GM12878 (cell line): ENCODE results near the gene TULP4. TPM values are rescaled to one million over a fixed set of nuclear protein-coding genes. Genes with fewer than 3 reads are reported as not detected.

Experiments used
- BCL11A ChIP-seq: IDR thresholded peaks from 2 replicates; pipeline ENCODE4 v1.6.1; 2011; ENCODE audit warnings: low read depth, low read length
- CBX3 ChIP-seq: fragments of 200-600 bp; sonication (generic); IDR thresholded peaks from 2 replicates; pipeline ENCODE4 v1.6.1; 2016; ENCODE audit warnings: low read depth, borderline replicate concordance
- CHD2 ChIP-seq: IDR thresholded peaks from 2 replicates; pipeline ENCODE4 v1.6.1; 2011; ENCODE audit warnings: low read depth, low read length, improper control_type of control experiment, borderline replicate concordance
- CREM ChIP-seq: IDR thresholded peaks from 2 replicates; pipeline ENCODE4 v1.6.1; 2014; ENCODE audit warnings: antibody characterized with exemption, low read depth
- E2F4 ChIP-seq: IDR thresholded peaks from 2 replicates; pipeline ENCODE4 v1.6.1; 2012; ENCODE audit warnings: low read depth, low read length, improper control_type of control experiment
- FOS ChIP-seq: IDR thresholded peaks from 3 replicates; pipeline ENCODE4 v1.6.1; 2011; ENCODE audit warnings: borderline replicate concordance; ENCODE audit not compliant: insufficient read length; ENCODE audit errors: extremely low read depth
- IKZF2 ChIP-seq, 2 experiments: fragments of 450-650 bp; IDR thresholded peaks; 2 replicates each; pipeline ENCODE4 v1.6.1; 2017; ENCODE audit warnings: mild to moderate bottlenecking in 2 of 2, moderate library complexity in 2 of 2
- KAT2A ChIP-seq: conservative IDR thresholded peaks from 2 replicates; pipeline ENCODE4 v1.6.1; 2011; ENCODE audit warnings: low read depth, low read length; ENCODE audit not compliant: control insufficient read depth
- MTA2 ChIP-seq: fragments of 450-650 bp; IDR thresholded peaks from 2 replicates; pipeline ENCODE4 v1.6.1; 2016; ENCODE audit warnings: low read depth, mild to moderate bottlenecking, moderate library complexity
- MXI1 ChIP-seq: fragments of 150-350 bp; IDR thresholded peaks from 2 replicates; pipeline ENCODE4 v1.6.1; 2011; ENCODE audit warnings: low read depth, mild to moderate bottlenecking, inconsistent platforms, low read length, improper control_type of control experiment
- POU2F2 ChIP-seq: IDR thresholded peaks from 3 replicates; pipeline ENCODE4 v1.6.1; 2011; ENCODE audit warnings: low read depth, mild to moderate bottlenecking, low read length, borderline replicate concordance
- SIX5 ChIP-seq: IDR thresholded peaks from 2 replicates; pipeline ENCODE4 v1.6.1; 2011; ENCODE audit warnings: mild to moderate bottlenecking, low read depth, low read length, moderate library complexity; ENCODE audit not compliant: severe bottlenecking
- SMC3 ChIP-seq: IDR thresholded peaks from 2 replicates; pipeline ENCODE4 v1.6.1; 2011; ENCODE audit warnings: low read length, improper control_type of control experiment, borderline replicate concordance
- ZBED1 ChIP-seq: IDR thresholded peaks from 2 replicates; pipeline ENCODE4 v1.6.1; 2016; ENCODE audit warnings: borderline replicate concordance
- ZBTB40 ChIP-seq: fragments of 450-650 bp; IDR thresholded peaks from 2 replicates; pipeline ENCODE4 v1.6.1; 2016; ENCODE audit warnings: mild to moderate bottlenecking, moderate library complexity, borderline replicate concordance
- ZNF24 ChIP-seq: fragments of 450-650 bp; IDR thresholded peaks from 2 replicates; pipeline ENCODE4 v1.6.1; 2017; ENCODE audit warnings: antibody characterized with exemption, mild to moderate bottlenecking
- polyA plus RNA-seq, 11 experiments: library from polyadenylated mRNA; depleted of rRNA in 4 of 11; unstranded in 6 of 11; stranded (reverse) in 5 of 11; fragments of >200 nt; fragmentation: Nextera tagmentation in 4 of 11; fragmentation: Illumina TruSeq in 1 of 11; extraction: Ambion mirVana in 4 of 11; extraction: Trizol in 1 of 11; gene quantifications; 1 replicate in 1 of 11; 2 replicates in 10 of 11; pipeline versions ENCODE4 v1.2.1 to v1.2.3, GENCODE V29; 2011 to 2016; ENCODE audit warnings: inconsistent platforms in 2 of 11, missing spikeins in 2 of 11, low read depth in 1 of 11
- total RNA-seq, 4 experiments: library from RNA; depleted of rRNA in 3 of 4; stranded (reverse); fragments of >200 nt in 3 of 4; fragmentation: Illumina TruSeq in 1 of 4; extraction: Trizol in 1 of 4; gene quantifications; 2 replicates each; pipeline versions ENCODE4 v1.2.1 to v1.2.3, GENCODE V29; 2013 to 2021
- TF ChIP-seq, protein P1 (sequence below): IDR thresholded peaks from 2 replicates; pipeline ENCODE4 v1.6.1; 2012; ENCODE audit warnings: low read length, inconsistent platforms
- TF ChIP-seq, protein P2 (sequence below): fragments of 450-650 bp; formaldehyde crosslinking; IDR thresholded peaks from 2 replicates; pipeline ENCODE4 v1.4.0; 2020; ENCODE audit warnings: mild to moderate bottlenecking, moderate library complexity
- TF ChIP-seq, protein P3 (sequence below): fragments of 450-650 bp; conservative IDR thresholded peaks from 2 replicates; pipeline ENCODE4 v1.6.1; 2017; ENCODE audit warnings: mild to moderate bottlenecking, moderate library complexity

The TULP4 gene
- total and polyA plus RNA-seq, 10 of the 15 experiments (the other 5 are each of a cell fraction or from before 2014, with no cell fraction given), result 0.73 to 31.8 (median 14.0) TPM

DNA sequence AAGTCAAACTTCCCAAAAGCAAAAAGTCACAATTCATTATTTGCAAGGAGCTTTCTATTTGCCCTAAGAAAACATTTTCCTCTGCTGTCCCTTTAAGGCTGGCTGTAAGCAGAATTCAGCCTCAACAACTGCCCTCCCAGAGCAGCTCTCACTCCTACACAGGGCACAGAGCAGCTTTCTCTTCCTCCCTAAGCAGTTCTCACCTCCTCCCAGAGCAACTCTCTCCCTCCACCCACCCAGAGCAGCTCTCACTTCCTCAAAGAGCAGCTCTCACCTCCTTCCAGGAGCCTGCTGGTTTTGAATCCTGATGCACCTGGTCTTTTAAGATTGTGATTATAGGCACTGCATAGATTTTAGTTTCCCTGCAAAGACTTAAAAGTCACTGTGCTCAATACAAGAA, 127.0 kb downstream of the TULP4 start (continued):
- TF ChIP-seq CHD2 (peak; percentile 58; the same call in 1 of the 2 replicates), ZBED1 (no peak), BCL11A (peak; percentile 80), ZBTB40 (no peak), MTA2 (peak; percentile 76; the same call in 1 of the 2 replicates), CBX3 (no peak), SIX5 (no peak), IKZF2 (IDR thresholded peaks at IDR 0.05) (peak; percentile 96 to 97), CREM (peak; percentile 36; the same call in 1 of the 2 replicates), KAT2A (no peak), SMC3 (no peak), ZNF24 (peak; percentile 74), POU2F2 (peak; percentile 71; the same call in 1 of the 3 replicates), FOS (no peak), E2F4 (no peak), MXI1 (no peak)
- TF ChIP-seq, protein P1, sequence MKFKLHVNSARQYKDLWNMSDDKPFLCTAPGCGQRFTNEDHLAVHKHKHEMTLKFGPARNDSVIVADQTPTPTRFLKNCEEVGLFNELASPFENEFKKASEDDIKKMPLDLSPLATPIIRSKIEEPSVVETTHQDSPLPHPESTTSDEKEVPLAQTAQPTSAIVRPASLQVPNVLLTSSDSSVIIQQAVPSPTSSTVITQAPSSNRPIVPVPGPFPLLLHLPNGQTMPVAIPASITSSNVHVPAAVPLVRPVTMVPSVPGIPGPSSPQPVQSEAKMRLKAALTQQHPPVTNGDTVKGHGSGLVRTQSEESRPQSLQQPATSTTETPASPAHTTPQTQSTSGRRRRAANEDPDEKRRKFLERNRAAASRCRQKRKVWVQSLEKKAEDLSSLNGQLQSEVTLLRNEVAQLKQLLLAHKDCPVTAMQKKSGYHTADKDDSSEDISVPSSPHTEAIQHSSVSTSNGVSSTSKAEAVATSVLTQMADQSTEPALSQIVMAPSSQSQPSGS, result peak; percentile 33; the same call in 1 of the 2 replicates
- TF ChIP-seq, protein P2, sequence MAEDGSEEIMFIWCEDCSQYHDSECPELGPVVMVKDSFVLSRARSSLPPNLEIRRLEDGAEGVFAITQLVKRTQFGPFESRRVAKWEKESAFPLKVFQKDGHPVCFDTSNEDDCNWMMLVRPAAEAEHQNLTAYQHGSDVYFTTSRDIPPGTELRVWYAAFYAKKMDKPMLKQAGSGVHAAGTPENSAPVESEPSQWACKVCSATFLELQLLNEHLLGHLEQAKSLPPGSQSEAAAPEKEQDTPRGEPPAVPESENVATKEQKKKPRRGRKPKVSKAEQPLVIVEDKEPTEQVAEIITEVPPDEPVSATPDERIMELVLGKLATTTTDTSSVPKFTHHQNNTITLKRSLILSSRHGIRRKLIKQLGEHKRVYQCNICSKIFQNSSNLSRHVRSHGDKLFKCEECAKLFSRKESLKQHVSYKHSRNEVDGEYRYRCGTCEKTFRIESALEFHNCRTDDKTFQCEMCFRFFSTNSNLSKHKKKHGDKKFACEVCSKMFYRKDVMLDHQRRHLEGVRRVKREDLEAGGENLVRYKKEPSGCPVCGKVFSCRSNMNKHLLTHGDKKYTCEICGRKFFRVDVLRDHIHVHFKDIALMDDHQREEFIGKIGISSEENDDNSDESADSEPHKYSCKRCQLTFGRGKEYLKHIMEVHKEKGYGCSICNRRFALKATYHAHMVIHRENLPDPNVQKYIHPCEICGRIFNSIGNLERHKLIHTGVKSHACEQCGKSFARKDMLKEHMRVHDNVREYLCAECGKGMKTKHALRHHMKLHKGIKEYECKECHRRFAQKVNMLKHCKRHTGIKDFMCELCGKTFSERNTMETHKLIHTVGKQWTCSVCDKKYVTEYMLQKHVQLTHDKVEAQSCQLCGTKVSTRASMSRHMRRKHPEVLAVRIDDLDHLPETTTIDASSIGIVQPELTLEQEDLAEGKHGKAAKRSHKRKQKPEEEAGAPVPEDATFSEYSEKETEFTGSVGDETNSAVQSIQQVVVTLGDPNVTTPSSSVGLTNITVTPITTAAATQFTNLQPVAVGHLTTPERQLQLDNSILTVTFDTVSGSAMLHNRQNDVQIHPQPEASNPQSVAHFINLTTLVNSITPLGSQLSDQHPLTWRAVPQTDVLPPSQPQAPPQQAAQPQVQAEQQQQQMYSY (CRISPR knock-in tag), result no peak
- TF ChIP-seq, protein P3, sequence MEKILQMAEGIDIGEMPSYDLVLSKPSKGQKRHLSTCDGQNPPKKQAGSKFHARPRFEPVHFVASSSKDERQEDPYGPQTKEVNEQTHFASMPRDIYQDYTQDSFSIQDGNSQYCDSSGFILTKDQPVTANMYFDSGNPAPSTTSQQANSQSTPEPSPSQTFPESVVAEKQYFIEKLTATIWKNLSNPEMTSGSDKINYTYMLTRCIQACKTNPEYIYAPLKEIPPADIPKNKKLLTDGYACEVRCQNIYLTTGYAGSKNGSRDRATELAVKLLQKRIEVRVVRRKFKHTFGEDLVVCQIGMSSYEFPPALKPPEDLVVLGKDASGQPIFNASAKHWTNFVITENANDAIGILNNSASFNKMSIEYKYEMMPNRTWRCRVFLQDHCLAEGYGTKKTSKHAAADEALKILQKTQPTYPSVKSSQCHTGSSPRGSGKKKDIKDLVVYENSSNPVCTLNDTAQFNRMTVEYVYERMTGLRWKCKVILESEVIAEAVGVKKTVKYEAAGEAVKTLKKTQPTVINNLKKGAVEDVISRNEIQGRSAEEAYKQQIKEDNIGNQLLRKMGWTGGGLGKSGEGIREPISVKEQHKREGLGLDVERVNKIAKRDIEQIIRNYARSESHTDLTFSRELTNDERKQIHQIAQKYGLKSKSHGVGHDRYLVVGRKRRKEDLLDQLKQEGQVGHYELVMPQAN, result no peak
